ENCODE measurements around the gene GREB1.

The GREB1 gene

DNA sequence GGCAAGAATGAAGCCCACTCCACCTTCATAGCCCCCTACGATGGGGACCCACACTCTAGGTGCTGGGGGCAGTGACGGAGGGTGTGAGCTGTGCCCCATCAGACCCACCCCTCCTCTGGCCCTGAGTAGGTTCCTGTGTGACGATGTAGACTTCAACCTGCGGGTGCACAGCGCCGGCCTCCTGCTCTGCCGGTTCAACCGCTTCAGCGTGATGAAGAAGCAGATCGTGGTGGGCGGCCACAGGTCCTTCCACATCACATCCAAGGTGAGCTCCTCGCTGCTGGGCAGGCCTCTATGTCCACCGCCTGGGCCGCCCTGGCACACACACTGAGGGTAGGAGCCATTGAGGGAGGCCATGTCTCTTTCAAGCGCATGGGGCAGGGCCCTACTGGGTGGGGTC is 101.3 kb downstream of the GREB1 start:
- Histone ChIP-seq H2BK120ac (ENCODE audit: insufficient read depth, low read length, poor library complexity) (no peak overlapping the region), H3K79me1 (ENCODE audit: low read length) (no peaks in the 10 kb centered on the region), H3K4me3 (ENCODE audit: low read depth, low read length) (no peak overlapping the region), H3K79me2 (ENCODE audit: control insufficient read depth, insufficient read depth, low read length, poor library complexity) (no peaks in the 10 kb centered on the region), H2BK5ac (ENCODE audit: low read depth, low read length, poor library complexity) (no peak overlapping the region), H2BK12ac (ENCODE audit: low read length) (no peak overlapping the region), H4K12ac (ENCODE audit: low read depth, low read length) (no peak overlapping the region), H2AFZ (ENCODE audit: insufficient read depth, low read length, poor library complexity) (no peak overlapping the region), H3K9me3 (ENCODE audit: insufficient read depth, low read depth, low read length) (peaks cover 4% of the 10 kb centered on the region), H3K27ac (ENCODE audit: low read depth, low read length) (no peak overlapping the region), H3K4me1 (ENCODE audit: control insufficient read depth in 1 of 2, insufficient read depth in 2 of 2, low read length in 2 of 2) (no peaks in the 10 kb centered on the region), H3K14ac (ENCODE audit: low read length) (no peak overlapping the region), H3K27me3 (ENCODE audit: insufficient read depth, low read length) (no peaks in the 10 kb centered on the region), H3K23ac (ENCODE audit: low read length) (no peak overlapping the region), H3K18ac (ENCODE audit: low read length) (no peak overlapping the region), H3K36me3 (ENCODE audit: control insufficient read depth in 1 of 2, insufficient read depth in 2 of 2, low read length in 2 of 2) (peaks cover 12 to 24% of the 10 kb centered on the region in 2 experiments), H3K9ac (ENCODE audit: low read length) (no peak overlapping the region), H3K4ac (ENCODE audit: low read depth, low read length) (no peak overlapping the region), H3K4me2 (ENCODE audit: low read length) (no peak overlapping the region), H4K91ac (ENCODE audit: low read depth, low read length) (no peak overlapping the region), H2AK5ac (ENCODE audit: low read length) (no peak overlapping the region), H4K8ac (ENCODE audit: low read depth, low read length) (no peak overlapping the region)
- no peak for DNase-seq
- no CpG with 5 or more reads among the region's 15 CpGs for WGBS (ENCODE audit: extremely low coverage, insufficient coverage, insufficient read length)

DNA sequence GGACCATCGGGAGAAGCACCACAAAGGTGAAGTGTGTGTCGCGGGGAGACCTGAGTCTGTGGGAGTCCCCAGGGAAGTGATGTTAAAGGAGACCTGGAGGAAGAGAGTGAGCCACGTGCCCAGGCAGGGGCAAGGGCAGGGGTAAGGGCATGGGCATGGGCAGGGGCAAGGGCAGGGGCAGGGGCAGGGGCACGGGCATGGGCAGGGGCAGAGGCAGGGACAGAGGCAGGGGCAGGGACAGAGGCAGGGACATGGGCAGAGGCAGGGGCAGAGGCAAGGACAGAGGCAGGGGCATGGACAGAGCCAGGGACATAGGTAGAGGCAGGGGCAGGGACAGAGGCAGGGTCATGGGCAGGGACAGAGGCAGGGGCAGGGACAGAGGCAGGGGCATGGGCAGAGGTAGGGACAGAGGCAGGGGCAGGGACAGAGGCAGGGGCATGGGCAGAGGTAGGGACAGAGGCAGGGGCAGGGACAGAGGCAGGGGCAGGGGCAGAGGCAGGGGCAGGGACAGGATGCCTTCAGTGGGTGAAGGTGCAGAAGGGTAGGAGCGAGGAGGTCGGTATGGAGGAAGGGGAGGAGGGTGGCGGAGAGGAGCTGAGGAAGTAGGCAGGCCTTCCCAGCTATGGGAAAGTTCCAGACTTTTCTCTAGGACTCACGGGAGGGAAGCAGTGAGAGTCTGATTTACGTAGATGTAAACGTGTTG is 102.9 kb downstream of the GREB1 start:
- peaks cover 4% of the 10 kb centered on the region for H3K9me3 ChIP-seq (ENCODE audit: insufficient read depth, low read depth, low read length)
- no peak overlapping the region for H2BK5ac ChIP-seq (ENCODE audit: low read depth, low read length, poor library complexity)
- 100% methylated on average over 3 of the region's 11 CpGs for WGBS (ENCODE audit: extremely low coverage, insufficient coverage, insufficient read length)
- no peak overlapping the region for H2BK12ac ChIP-seq (ENCODE audit: low read length)
- H3K4me1 ChIP-seq (ENCODE audit: control insufficient read depth in 1 of 2, insufficient read depth in 2 of 2, low read length in 2 of 2): no peaks in the 10 kb centered on the region
- no peak overlapping the region for H4K91ac ChIP-seq (ENCODE audit: low read depth, low read length)
- H4K12ac ChIP-seq (ENCODE audit: low read depth, low read length): no peak overlapping the region
- H3K23ac ChIP-seq (ENCODE audit: low read length): no peak overlapping the region
- H3K14ac ChIP-seq (ENCODE audit: low read length): no peak overlapping the region
- H3K4ac ChIP-seq (ENCODE audit: low read depth, low read length): no peak overlapping the region
- peaks cover 12 to 27% of the 10 kb centered on the region in 2 experiments for H3K36me3 ChIP-seq (ENCODE audit: control insufficient read depth in 1 of 2, insufficient read depth in 2 of 2, low read length in 2 of 2)
- no peak overlapping the region for H2AK5ac ChIP-seq (ENCODE audit: low read length)
- no peaks in the 10 kb centered on the region for H3K79me1 ChIP-seq (ENCODE audit: low read length)
- H3K18ac ChIP-seq (ENCODE audit: low read length): no peak overlapping the region
- no peak overlapping the region for H3K4me3 ChIP-seq (ENCODE audit: low read depth, low read length)
- no peak overlapping the region for H2BK120ac ChIP-seq (ENCODE audit: insufficient read depth, low read length, poor library complexity)
- no peak overlapping the region for H4K8ac ChIP-seq (ENCODE audit: low read depth, low read length)
- no peak overlapping the region for H3K4me2 ChIP-seq (ENCODE audit: low read length)
- H3K79me2 ChIP-seq (ENCODE audit: control insufficient read depth, insufficient read depth, low read length, poor library complexity): no peaks in the 10 kb centered on the region
- H3K9ac ChIP-seq (ENCODE audit: low read length): no peak overlapping the region
- H3K27ac ChIP-seq (ENCODE audit: low read depth, low read length): no peak overlapping the region
- no peak for DNase-seq
- no peak overlapping the region for H2AFZ ChIP-seq (ENCODE audit: insufficient read depth, low read length, poor library complexity)
- no peaks in the 10 kb centered on the region for H3K27me3 ChIP-seq (ENCODE audit: insufficient read depth, low read length)

DNA sequence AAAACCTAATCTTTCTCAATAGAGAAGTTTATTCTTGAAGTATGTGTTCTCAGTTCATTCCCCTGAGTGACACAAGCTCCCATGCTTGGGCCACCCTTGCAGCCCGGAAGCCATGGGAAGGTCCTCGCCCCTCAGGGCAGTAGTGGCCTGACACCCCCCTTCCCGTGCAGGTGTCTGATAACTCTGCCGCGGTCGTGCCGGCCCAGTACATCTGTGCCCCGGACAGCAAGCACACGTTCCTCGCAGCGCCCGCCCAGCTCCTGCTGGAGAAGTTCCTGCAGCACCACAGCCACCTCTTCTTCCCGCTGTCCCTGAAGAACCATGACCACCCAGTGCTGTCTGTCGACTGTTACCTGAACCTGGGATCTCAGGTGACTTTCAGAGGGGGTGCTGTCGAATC is 103.7 kb downstream of the GREB1 start:
- Histone ChIP-seq H3K4ac (ENCODE audit: low read depth, low read length) (no peak overlapping the region), H3K23ac (ENCODE audit: low read length) (no peak overlapping the region), H4K12ac (ENCODE audit: low read depth, low read length) (no peak overlapping the region), H3K4me2 (ENCODE audit: low read length) (no peak overlapping the region), H3K36me3 (ENCODE audit: control insufficient read depth in 1 of 2, insufficient read depth in 2 of 2, low read length in 2 of 2) (peaks cover 12 to 27% of the 10 kb centered on the region in 2 experiments), H2AK5ac (ENCODE audit: low read length) (no peak overlapping the region), H3K9me3 (ENCODE audit: insufficient read depth, low read depth, low read length) (peaks cover 4% of the 10 kb centered on the region), H3K27me3 (ENCODE audit: insufficient read depth, low read length) (no peaks in the 10 kb centered on the region), H4K8ac (ENCODE audit: low read depth, low read length) (no peak overlapping the region), H2BK5ac (ENCODE audit: low read depth, low read length, poor library complexity) (no peak overlapping the region), H3K14ac (ENCODE audit: low read length) (no peak overlapping the region), H3K4me1 (ENCODE audit: control insufficient read depth in 1 of 2, insufficient read depth in 2 of 2, low read length in 2 of 2) (no peaks in the 10 kb centered on the region), H3K27ac (ENCODE audit: low read depth, low read length) (no peak overlapping the region), H3K79me1 (ENCODE audit: low read length) (no peaks in the 10 kb centered on the region), H3K79me2 (ENCODE audit: control insufficient read depth, insufficient read depth, low read length, poor library complexity) (no peaks in the 10 kb centered on the region), H4K91ac (ENCODE audit: low read depth, low read length) (no peak overlapping the region), H2BK120ac (ENCODE audit: insufficient read depth, low read length, poor library complexity) (no peak overlapping the region), H3K9ac (ENCODE audit: low read length) (no peak overlapping the region), H2BK12ac (ENCODE audit: low read length) (no peak overlapping the region), H3K4me3 (ENCODE audit: low read depth, low read length) (no peak overlapping the region), H2AFZ (ENCODE audit: insufficient read depth, low read length, poor library complexity) (no peak overlapping the region), H3K18ac (ENCODE audit: low read length) (no peak overlapping the region)
- DNase-seq: no peak
- WGBS (ENCODE audit: extremely low coverage, insufficient coverage, insufficient read length): no CpG with 5 or more reads among the region's 15 CpGs

DNA sequence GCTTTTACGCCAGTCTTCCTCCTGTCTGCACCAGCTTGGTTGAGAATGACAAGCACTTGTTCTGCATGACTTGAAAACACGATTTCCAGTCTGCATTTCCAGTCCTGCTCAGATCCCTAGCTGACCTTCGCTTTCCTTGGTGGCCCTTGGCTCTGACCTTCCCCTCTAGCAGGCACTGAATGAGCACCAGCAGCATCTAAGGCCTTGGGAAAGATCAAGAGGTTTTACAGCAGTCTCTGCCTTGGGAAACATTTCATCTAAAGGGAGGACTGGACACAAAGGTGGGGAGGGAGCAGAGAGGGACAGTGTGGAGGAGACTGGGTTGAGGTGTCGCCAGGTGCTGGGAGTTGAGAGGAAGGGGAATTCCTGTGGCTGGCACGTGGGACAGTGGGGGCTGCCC is 105.7 kb downstream of the GREB1 start:
- no peak overlapping the region for H4K12ac ChIP-seq (ENCODE audit: low read depth, low read length)
- H3K18ac ChIP-seq (ENCODE audit: low read length): no peak overlapping the region
- no peak overlapping the region for H3K4me2 ChIP-seq (ENCODE audit: low read length)
- H2AFZ ChIP-seq (ENCODE audit: insufficient read depth, low read length, poor library complexity): no peak overlapping the region
- H3K9ac ChIP-seq (ENCODE audit: low read length): no peak overlapping the region
- no peaks in the 10 kb centered on the region for H3K27me3 ChIP-seq (ENCODE audit: insufficient read depth, low read length)
- no peaks in the 10 kb centered on the region for H3K9me3 ChIP-seq (ENCODE audit: insufficient read depth, low read depth, low read length)
- H2BK5ac ChIP-seq (ENCODE audit: low read depth, low read length, poor library complexity): no peak overlapping the region
- H2BK12ac ChIP-seq (ENCODE audit: low read length): no peak overlapping the region
- no peak overlapping the region for H3K23ac ChIP-seq (ENCODE audit: low read length)
- H3K4me1 ChIP-seq (ENCODE audit: control insufficient read depth in 1 of 2, insufficient read depth in 2 of 2, low read length in 2 of 2): no peaks in the 10 kb centered on the region
- no CpG with 5 or more reads among the region's 5 CpGs for WGBS (ENCODE audit: extremely low coverage, insufficient coverage, insufficient read length)
- H4K91ac ChIP-seq (ENCODE audit: low read depth, low read length): no peak overlapping the region
- H3K4me3 ChIP-seq (ENCODE audit: low read depth, low read length): no peak overlapping the region
- no peak overlapping the region for H3K4ac ChIP-seq (ENCODE audit: low read depth, low read length)
- H4K8ac ChIP-seq (ENCODE audit: low read depth, low read length): no peak overlapping the region
- H2AK5ac ChIP-seq (ENCODE audit: low read length): no peak overlapping the region
- no peak for DNase-seq
- no peaks in the 10 kb centered on the region for H3K79me1 ChIP-seq (ENCODE audit: low read length)
- no peaks in the 10 kb centered on the region for H3K79me2 ChIP-seq (ENCODE audit: control insufficient read depth, insufficient read depth, low read length, poor library complexity)
- H3K36me3 ChIP-seq (ENCODE audit: control insufficient read depth in 1 of 2, insufficient read depth in 2 of 2, low read length in 2 of 2): peaks cover 6 to 20% of the 10 kb centered on the region in 2 experiments
- H2BK120ac ChIP-seq (ENCODE audit: insufficient read depth, low read length, poor library complexity): no peak overlapping the region
- no peak overlapping the region for H3K27ac ChIP-seq (ENCODE audit: low read depth, low read length)
- H3K14ac ChIP-seq (ENCODE audit: low read length): no peak overlapping the region

Data from trophoblast cell (in vitro differentiated cells and primary cell).